ENCODE measurements around the gene RFX2.
"Not testable (repeated sequence)": the region's sequence is repeated elsewhere in the genome, so short reads cannot be mapped to it uniquely, and the experiment has no call there.

Gene RFX2

GRCh38 chr19:6033744-6034264, 76.5 kb downstream of the RFX2 start:
- DNase-seq: no peak

GRCh38 chr19:6032827-6033226, 77.5 kb downstream of the RFX2 start:
- DNase-seq: no peak

DNA sequence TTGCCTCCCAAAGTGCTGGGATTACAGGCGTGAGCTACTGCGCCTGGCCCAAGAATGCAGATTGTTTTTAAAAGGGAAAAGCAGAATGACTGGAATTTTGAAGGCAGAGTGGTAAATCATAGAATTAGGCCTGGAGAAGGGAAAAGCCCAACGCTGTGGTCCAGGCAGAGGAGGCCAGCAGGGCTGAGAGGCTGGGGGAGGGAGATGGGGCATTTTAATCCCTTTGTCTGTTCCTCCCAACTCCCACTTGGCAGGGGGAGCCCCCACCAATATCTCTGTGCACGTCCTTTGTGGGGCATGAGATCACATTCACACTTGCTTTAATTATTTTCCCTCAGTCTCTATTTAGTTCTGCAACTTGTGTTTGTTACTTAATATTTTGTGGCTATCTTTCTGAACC, 77.9 kb downstream of the RFX2 start:
- no peak for DNase-seq

- no peak for DNase-seq
Measured at GRCh38 chr19:6030214-6030507, 80.1 kb downstream of the RFX2 start.

- DNase-seq: no peak
Measured at GRCh38 chr19:6026390-6027227, 83.7 kb downstream of the RFX2 start.

DNA sequence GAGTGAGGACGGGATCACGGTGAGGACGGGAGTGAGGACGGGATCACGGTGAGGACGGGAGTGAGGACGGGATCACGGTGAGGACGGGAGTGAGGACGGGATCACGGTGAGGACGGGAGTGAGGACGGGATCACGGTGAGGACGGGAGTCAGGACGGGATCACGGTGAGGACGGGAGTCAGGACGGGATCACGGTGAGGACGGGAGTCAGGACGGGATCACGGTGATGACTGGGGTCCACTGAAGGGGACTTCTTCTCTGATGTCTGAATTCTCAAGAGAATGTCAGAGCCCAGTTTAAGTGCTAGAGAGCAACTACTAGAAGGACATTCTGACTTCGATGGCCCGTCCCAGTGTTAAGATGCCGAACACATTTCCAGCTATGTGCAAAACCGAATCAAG, 85.5 kb downstream of the RFX2 start:
- not testable (repeated sequence) for DNase-seq

DNA sequence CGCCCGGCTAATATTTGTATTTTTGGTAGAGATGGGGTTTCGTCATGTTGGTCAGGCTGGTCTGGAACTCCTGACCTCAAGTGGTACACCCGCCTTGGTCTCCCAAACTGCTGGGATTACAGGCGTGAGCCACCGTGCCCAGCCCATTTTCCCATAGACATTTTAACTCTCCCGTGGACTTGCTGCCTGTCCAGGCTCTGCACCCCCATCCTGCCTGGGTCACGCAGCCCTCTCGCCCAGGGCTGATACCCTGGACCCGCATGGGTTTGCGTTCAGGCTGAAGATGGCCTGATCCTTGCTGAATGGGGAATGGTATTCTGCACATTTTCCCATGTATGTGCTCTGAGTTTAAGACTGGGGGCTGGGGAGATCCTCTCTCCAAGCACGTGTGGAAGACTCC, 86.4 kb downstream of the RFX2 start:
- DNase-seq: no peak

GRCh38 chr19:6023085-6023682, 87.1 kb downstream of the RFX2 start:
- DNase-seq: no peak

GRCh38 chr19:6022570-6023064, 87.7 kb downstream of the RFX2 start:
- no peak for DNase-seq

- DNase-seq: peak; percentile 72
Measured at GRCh38 chr19:6021878-6022569, 88.3 kb downstream of the RFX2 start.

GRCh38 chr19:6020972-6021805, 89.1 kb downstream of the RFX2 start:
- DNase-seq: no peak

DNA sequence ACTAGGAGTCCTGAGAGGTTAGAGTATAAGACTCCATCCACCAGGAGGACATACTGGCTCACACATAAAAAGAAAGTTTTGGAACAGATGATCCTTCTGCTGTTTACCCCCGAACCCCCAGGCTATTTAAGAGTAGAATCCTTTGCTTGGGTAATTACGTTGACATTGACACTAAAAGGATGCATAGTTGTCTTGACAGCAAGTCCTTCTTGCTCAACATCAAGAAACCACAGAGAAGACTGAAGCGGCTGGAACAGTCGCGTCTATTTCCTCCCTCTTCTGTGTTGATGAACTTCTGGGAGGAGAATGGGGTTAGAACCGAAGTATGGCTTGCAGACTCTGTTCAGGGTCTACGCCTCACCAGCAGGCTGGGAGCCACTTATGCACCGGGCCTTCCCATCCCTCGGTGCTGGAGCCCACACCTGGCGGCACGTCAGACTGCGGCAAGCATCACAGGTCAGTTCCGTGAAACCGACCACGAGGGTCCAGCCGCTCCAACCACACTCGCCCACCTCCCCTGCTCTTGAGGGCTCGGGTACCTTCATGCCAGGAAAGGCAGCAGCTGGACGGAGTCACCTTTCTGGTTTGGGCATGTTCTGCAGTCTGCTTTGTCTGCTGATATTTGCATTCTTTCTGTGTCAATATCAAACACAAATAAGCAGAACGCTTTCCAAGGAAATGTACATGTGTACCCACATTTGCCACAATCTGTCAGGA, 90.0 kb downstream of the RFX2 start:
- no peak for DNase-seq

- DNase-seq: no peak
Measured at GRCh38 chr19:6018786-6019185, 91.5 kb downstream of the RFX2 start.

GRCh38 chr19:6017576-6017975, 92.7 kb downstream of the RFX2 start:
- DNase-seq: no peak

- peak; percentile 2 for DNase-seq
Measured at GRCh38 chr19:6015841-6016545, 94.3 kb downstream of the RFX2 start.

DNA sequence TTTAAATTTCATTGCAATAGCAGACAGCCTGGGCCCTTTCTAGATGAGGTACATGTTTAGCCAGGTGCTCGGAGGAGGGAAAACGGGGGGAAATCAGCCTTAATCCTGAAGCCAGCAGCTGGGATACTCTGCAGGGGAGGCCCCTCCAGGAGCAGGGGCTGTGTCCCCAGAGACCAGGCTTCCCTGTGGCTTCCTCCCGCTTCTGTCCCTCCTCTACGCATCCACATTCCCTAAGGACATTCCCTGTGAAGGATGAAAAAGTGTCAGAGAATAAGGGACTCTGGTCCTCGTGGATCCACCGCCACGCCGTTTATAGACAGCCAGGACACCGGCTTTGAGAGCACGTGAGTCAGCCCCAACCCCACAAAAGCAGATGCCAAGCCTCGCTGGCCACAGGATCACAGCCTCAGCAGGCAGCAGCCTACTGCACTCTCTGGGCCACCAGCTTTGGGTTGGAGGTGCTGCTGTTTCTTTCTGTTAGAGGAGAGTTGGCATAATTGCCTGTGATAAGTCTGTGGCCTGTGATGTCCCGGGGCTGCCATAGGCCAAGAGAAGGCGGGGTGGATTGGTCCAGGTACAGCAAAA, 95.7 kb downstream of the RFX2 start:
- DNase-seq: peak; percentile 4

- DNase-seq: peak; percentile 5
Measured at GRCh38 chr19:6012426-6013170, 97.7 kb downstream of the RFX2 start.

- DNase-seq: no peak
Measured at GRCh38 chr19:6011794-6012193, 98.5 kb downstream of the RFX2 start.

DNA sequence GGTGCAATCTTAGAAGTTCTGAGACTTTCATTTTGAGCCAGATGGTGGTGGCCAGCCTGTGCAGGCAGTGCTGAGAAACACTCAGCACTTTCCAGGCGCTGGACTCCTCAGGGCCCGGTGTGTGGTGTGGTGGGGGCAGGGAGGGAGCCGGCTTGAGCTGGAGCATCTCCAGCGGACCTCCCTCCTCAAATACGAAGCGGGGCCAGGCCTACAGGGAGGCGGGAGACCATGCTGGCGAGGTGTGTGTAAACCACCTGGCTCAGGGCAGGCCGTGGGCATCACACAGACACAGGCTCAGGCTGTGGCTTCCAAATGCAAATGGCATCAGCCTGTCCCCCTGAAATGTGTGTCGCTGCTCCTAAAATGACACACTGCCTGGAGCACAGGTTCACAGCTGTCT, 99.1 kb downstream of the RFX2 start:
- DNase-seq: peak; percentile 5

GRCh38 chr19:6010107-6010506, 100.2 kb downstream of the RFX2 start:
- no peak for DNase-seq
